Left renal pelvis (tissue), 4 donors: ENCODE data around the gene CKAP2. TPM values are rescaled to one million over a fixed set of nuclear protein-coding genes. Genes with fewer than 3 reads are reported as not detected.
A peak's percentile ranks its signal among the peaks of the same experiment; 100 is the strongest.
"Not testable (repeated sequence)": the region's sequence is repeated elsewhere in the genome, so short reads cannot be mapped to it uniquely, and the experiment has no call there.

Source experiments
- DNase-seq, 4 donors: peaks; one replicate each; pipeline ENCODE4 v3.0.0-alpha.2; 2013; ENCODE audit warnings: low read depth in 4 of 4, low spot score in 3 of 4
- polyA plus RNA-seq, 4 donors: library from polyadenylated mRNA; unstranded; fragments of 120-200 nt; gene quantifications; one replicate each; pipeline ENCODE4 v1.2.1, GENCODE V29; 2013; ENCODE audit not compliant: insufficient read length in 4 of 4

The CKAP2 gene
- 10 to 100 TPM; 51.6 to 74.5 (median 55.4) TPM for polyA plus RNA-seq

GRCh38 chr13:52454820-52455676, at the start of gene CKAP2:
Gene CKAP2 (plus strand): TSS chr13:52455478. CDS start chr13:52455557, 79 bp downstream.
- DNase-seq = peak; percentile 77 to 92 (median 86)

GRCh38 chr13:52405767-52406494, 49.3 kb upstream of the CKAP2 start, which contains the start of gene THSD1:
Gene THSD1 (minus strand): TSS chr13:52406172. CDS start chr13:52402600, 3,572 bp downstream.
- DNase-seq = peak in 1 of 4 donors; percentile 15

- DNase-seq = no peak
Observed at GRCh38 chr13:52406629-52407028, 48.6 kb upstream of the CKAP2 start.

GRCh38 chr13:52407436-52407835, 47.8 kb upstream of the CKAP2 start:
- DNase-seq = not testable (repeated sequence)

- not testable (repeated sequence) for DNase-seq
Observed at GRCh38 chr13:52408071-52408658, 47.1 kb upstream of the CKAP2 start.

- no peak for DNase-seq
Observed at GRCh38 chr13:52411629-52412028, 43.6 kb upstream of the CKAP2 start.

GRCh38 chr13:52412128-52412527, 43.1 kb upstream of the CKAP2 start:
- DNase-seq = no peak

- DNase-seq = no peak
Observed at GRCh38 chr13:52414051-52414450, 41.2 kb upstream of the CKAP2 start.

- no peak for DNase-seq
Observed at GRCh38 chr13:52414963-52415362, 40.3 kb upstream of the CKAP2 start.

- no peak for DNase-seq
Observed at GRCh38 chr13:52419080-52419479, 36.2 kb upstream of the CKAP2 start.

- DNase-seq = no peak
Observed at GRCh38 chr13:52421216-52421615, 34.1 kb upstream of the CKAP2 start.

- no peak for DNase-seq
Observed at GRCh38 chr13:52428295-52428694, 27.0 kb upstream of the CKAP2 start.

GRCh38 chr13:52432456-52432855, 22.8 kb upstream of the CKAP2 start:
- no peak for DNase-seq

- no peak for DNase-seq
Observed at GRCh38 chr13:52446265-52446664, 9.0 kb upstream of the CKAP2 start.

- no peak for DNase-seq
Observed at GRCh38 chr13:52447354-52447753, 7.9 kb upstream of the CKAP2 start.

- DNase-seq = no peak
Observed at GRCh38 chr13:52447815-52448552, 7.3 kb upstream of the CKAP2 start.

GRCh38 chr13:52449331-52450011, 5.8 kb upstream of the CKAP2 start:
- DNase-seq = no peak

- DNase-seq = peak; percentile 89 to 93 (median 92)
Observed at GRCh38 chr13:52450012-52450792, 5.1 kb upstream of the CKAP2 start, which contains the start of gene VPS36. Gene VPS36 (minus strand): TSS chr13:52450634. CDS start chr13:52450594, 40 bp downstream.

GRCh38 chr13:52450793-52451116, 4.5 kb upstream of the CKAP2 start:
- no peak for DNase-seq
